Endothelial cell (in vitro differentiated cells): Measurements from ENCODE around the gene BMP4. TPM values are rescaled to one million over a fixed set of nuclear protein-coding genes. Genes with fewer than 3 reads are reported as not detected.

ENCODE experiments used
- DNase-seq: peaks from one replicate; pipeline ENCODE4 v3.0.0; 2021; ENCODE audit warnings: low spot score
- H3K27ac Mint-ChIP-seq: one replicate; pipeline ENCODE4 v1.8.0; 2021; ENCODE audit warnings: mixed read lengths, inconsistent platforms; ENCODE audit not compliant: unreplicated experiment
- H3K27me3 Mint-ChIP-seq: one replicate; pipeline ENCODE4 v1.8.0; 2021; ENCODE audit warnings: mild to moderate bottlenecking, moderate library complexity, mixed read lengths, inconsistent platforms; ENCODE audit not compliant: unreplicated experiment
- H3K36me3 Mint-ChIP-seq: one replicate; pipeline ENCODE4 v1.8.0; 2021; ENCODE audit warnings: mild to moderate bottlenecking, low read depth, mixed read lengths, inconsistent platforms; ENCODE audit not compliant: unreplicated experiment
- H3K4me1 Mint-ChIP-seq: one replicate; pipeline ENCODE4 v1.8.0; 2021; ENCODE audit warnings: mild to moderate bottlenecking, mixed read lengths, inconsistent platforms; ENCODE audit not compliant: unreplicated experiment
- H3K4me3 Mint-ChIP-seq: one replicate; pipeline ENCODE4 v1.8.0; 2021; ENCODE audit warnings: mild to moderate bottlenecking, mixed read lengths, inconsistent platforms; ENCODE audit not compliant: unreplicated experiment
- H3K9me3 Mint-ChIP-seq: one replicate; pipeline ENCODE4 v1.8.0; 2021; ENCODE audit warnings: mixed read lengths, inconsistent platforms; ENCODE audit not compliant: unreplicated experiment
- CTCF ChIP-seq: fragments of 200-600 bp; sonication (generic); IDR thresholded peaks from one replicate; pipeline ENCODE4 v1.5.0; 2021; ENCODE audit warnings: antibody characterized with exemption; ENCODE audit not compliant: unreplicated experiment
- total RNA-seq: library from RNA; stranded (reverse); fragmentation: NEBNext Ultra II Directional; extraction: Animal tissue kit (Norgen Biotek cat#: 25700); gene quantifications from one replicate; pipeline ENCODE4 v1.2.1, GENCODE V29; 2021; ENCODE audit not compliant: unreplicated experiment

The BMP4 gene
- total RNA-seq, 1 donor from 2014 or later = 101 TPM

DNA sequence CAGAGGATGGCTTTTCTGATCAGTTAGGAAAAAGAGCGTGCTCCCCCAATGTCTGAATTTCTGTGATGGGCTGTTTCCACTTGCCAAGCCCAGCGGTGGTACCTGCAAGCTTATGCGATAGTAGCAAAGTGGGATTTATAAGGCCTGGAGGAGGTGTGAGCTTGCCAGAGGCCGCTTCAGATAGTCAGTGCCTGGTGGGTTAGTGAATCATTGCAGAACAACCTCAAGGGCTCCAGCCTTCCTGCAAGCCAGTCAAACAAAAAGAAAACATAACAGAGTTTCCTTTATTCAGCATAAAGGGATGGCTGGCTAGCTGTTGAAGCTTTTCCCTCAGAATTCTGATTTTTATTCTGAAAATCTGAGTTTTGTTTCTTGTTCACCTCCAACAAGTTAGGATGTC is 7.6 kb upstream of the BMP4 start:
- peaks cover 7% of the 10 kb centered on the region for H3K4me1 Mint-ChIP-seq
- no peaks in the 10 kb centered on the region for H3K36me3 Mint-ChIP-seq
- DNase-seq = no peak
- H3K4me3 Mint-ChIP-seq = no peak overlapping the region
- no peak overlapping the region for H3K27ac Mint-ChIP-seq
- H3K27me3 Mint-ChIP-seq = peaks cover 13% of the 10 kb centered on the region
- TF ChIP-seq CTCF = no peak
- H3K9me3 Mint-ChIP-seq = no peaks in the 10 kb centered on the region

DNA sequence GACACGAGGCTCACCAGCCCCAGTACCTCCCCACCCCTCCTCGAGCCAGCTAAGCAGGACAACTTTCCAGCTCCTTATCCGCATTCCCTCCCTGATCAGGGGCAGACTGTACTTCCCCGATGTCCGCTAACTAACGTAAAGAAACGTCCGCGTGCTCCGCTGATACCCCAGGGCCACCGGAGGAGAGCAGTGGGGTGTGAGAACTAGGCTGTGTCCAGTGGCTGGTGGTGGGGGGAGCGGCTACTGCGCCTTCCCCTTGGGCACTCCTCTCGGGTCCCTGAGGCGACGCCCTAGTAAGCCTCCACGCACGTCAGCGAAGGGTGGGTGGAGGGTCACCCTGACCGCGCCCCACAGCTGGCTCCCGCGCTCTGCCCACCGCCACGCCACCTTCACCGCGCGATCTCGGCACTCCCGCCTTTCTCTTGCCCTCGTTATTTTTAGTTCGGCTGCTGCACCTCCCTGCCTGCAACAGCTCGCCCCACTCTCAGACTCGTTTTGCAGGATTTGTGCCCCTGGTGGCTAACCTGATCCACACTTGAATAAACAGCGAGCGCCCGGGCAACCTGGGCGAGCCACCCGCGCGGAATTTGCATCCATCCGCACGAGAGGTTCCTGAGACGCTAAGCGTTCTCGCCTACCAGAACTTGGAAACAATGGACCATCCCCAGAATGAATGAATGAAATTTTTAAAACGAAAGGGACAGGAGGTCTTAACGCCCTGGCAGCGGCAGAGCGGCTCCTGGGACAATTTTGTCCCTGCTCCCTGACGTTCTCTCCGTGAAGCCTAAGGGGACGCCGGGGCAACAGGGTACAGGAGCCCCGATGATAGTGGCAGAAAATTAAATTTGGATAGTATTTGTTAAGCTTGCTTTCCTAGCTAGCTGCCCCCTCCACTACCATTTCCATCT is 6.9 kb upstream of the BMP4 start:
- DNase-seq = peak; percentile 57
- Mint-ChIP-seq H3K27ac (no peak overlapping the region), H3K4me3 (peak overlapping the region; percentile 52), H3K4me1 (peaks cover 7% of the 10 kb centered on the region), H3K36me3 (no peaks in the 10 kb centered on the region), H3K27me3 (peaks cover 13% of the 10 kb centered on the region), H3K9me3 (no peaks in the 10 kb centered on the region)
- peak; percentile 38 for TF ChIP-seq CTCF

- DNase-seq = no peak
- TF ChIP-seq CTCF = no peak
- H3K27me3 Mint-ChIP-seq = peaks cover 13% of the 10 kb centered on the region
- H3K36me3 Mint-ChIP-seq = no peaks in the 10 kb centered on the region
- peak overlapping the region; percentile 78 for H3K4me3 Mint-ChIP-seq
- H3K9me3 Mint-ChIP-seq = no peaks in the 10 kb centered on the region
- no peak overlapping the region for H3K27ac Mint-ChIP-seq
- H3K4me1 Mint-ChIP-seq = peaks cover 9% of the 10 kb centered on the region
Measured at GRCh38 chr14:53962953-53963319, 6.3 kb upstream of the BMP4 start.

- no peak for TF ChIP-seq CTCF
- Mint-ChIP-seq H3K4me3 (no peak overlapping the region), H3K36me3 (peaks cover 12% of the 10 kb centered on the region), H3K9me3 (no peaks in the 10 kb centered on the region), H3K4me1 (peaks cover 16% of the 10 kb centered on the region), H3K27ac (no peak overlapping the region), H3K27me3 (peaks cover 30% of the 10 kb centered on the region)
- DNase-seq = no peak
Measured at GRCh38 chr14:53958628-53959027, 2.0 kb upstream of the BMP4 start.

DNA sequence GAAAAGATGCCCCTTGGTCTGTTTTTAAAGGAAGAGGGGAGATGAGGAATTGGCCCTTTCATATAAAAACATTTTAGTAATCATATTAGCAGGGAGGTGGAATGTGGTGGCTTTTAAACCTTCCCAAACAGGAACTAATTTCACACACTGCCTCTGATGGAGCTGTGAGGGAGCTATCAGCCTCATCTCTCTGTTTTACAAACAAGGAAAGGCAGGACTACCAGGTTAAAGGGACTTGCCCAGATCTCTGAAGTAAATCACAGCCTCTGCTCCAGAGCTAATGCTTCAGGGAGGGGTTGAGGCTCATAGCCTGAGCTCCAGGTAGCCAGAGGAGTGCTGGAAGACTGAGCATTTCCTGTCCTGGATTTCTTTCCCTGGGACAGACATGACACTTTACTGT is 1.1 kb upstream of the BMP4 start:
- Mint-ChIP-seq H3K9me3 (no peaks in the 10 kb centered on the region), H3K36me3 (peaks cover 17% of the 10 kb centered on the region), H3K4me3 (no peak overlapping the region), H3K27ac (peak overlapping the region; percentile 48), H3K4me1 (peaks cover 20% of the 10 kb centered on the region), H3K27me3 (peaks cover 26% of the 10 kb centered on the region)
- no peak for TF ChIP-seq CTCF
- no peak for DNase-seq
